GM19455 (cell line): ENCODE measurements around the gene GUCD1.
"Not testable (repeated sequence)": the region's sequence is repeated elsewhere in the genome, so short reads cannot be mapped to it uniquely, and the experiment has no call there.

Experiments
- ATAC-seq: cut with Tn5 transposase; IDR thresholded peaks from one replicate; pipeline ENCODE4 v1.9.1; 2021; ENCODE audit not compliant: unreplicated experiment

GUCD1 gene

DNA sequence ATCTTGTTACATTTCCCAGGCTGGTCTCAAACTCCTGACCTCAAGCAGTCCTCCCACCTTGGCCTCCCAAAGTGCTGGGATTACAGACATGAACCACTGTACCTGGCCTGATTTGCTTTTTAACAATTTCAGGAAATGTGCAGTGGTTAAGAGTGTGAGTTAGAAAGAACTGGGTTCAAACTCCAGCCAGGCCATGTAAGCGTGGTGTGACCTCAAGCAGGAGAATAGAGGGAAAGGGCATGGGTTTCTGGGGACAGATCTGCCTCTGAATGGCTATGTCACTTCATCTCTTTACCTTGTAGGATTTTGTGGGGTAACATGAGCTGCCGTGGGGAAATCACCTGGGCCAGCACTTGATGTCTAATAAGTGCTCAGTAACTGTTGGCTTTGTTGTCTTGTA lies 10.1 kb upstream of the GUCD1 start:
- no peak for ATAC-seq

DNA sequence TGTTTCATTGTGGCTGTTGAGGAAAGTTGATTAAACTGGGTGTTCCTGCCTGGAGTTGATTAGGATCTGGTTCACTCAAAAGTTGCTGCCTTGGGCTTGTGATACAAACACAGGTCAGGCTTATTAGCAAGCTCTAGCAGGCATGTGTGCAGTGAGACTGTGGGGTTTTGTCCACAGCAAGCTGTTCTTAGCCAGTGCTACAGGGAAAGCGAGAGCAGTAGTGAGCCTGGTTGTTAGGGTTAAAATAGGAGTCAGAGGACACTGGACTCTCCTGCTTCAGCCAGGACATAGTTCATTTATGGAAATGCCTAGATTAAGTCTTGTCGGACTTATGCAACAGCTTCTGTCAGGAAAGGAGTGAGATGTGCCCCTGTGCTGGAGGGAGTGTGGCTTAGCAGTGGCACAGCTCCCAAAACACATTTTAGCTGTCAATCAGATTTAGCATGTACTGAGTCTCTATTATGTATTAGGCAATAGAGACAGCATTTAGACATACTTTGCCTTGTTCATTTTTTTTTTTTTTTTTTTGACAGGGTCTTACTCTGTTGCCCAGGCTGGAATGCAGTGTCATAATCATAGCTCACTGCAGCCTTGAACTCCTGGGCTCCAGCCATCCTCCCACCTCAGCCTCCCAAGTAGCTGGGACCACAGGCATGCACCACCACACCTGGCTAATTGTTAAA lies 9.6 kb upstream of the GUCD1 start:
- ATAC-seq: no peak

DNA sequence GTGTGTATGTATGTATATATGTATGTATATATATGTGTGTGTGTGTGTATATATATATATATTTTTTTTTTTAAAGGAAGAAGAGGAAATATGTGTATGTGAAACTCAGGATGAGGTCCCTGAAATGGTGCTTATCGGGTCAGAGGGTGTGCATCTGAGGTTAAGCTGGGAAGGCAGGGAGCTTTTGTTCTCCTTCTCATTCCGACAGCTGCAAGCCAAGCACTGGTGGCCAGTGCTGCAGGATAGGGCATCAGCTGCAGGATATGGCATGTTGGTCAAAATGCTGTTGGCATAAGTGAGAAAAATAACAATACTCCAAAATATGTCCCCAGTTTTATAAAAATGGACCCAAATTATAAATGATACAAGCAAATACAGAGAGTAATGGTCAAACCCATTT lies 8.3 kb upstream of the GUCD1 start:
- ATAC-seq: no peak

DNA sequence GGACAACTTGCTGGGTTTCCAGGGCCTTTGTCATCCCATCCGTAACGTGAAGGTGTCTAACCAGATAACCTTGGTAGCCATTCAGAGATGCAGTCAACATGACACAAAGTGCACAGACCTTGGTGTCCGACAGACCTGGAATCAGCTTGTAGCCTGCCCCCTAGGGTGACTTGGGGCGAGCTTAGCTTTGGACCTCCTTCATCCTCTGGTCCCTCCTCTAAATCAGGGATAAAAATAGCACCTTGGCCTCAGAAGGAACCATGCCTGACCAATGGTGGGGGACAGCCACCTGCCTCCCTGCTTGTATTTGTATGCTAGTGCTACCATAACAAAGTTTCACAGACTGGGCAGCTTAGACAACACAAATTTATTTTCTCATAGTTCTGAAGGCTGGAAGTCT lies 4.5 kb upstream of the GUCD1 start:
- no peak for ATAC-seq

- ATAC-seq: peak; percentile 72
Observed at GRCh38 chr22:24555165-24556039, 464 bp upstream of the GUCD1 start, which contains the start of gene SNRPD3. SNRPD3 (plus strand) TSS chr22:24555999; CDS start chr22:24557675, 1,676 bp downstream.

DNA sequence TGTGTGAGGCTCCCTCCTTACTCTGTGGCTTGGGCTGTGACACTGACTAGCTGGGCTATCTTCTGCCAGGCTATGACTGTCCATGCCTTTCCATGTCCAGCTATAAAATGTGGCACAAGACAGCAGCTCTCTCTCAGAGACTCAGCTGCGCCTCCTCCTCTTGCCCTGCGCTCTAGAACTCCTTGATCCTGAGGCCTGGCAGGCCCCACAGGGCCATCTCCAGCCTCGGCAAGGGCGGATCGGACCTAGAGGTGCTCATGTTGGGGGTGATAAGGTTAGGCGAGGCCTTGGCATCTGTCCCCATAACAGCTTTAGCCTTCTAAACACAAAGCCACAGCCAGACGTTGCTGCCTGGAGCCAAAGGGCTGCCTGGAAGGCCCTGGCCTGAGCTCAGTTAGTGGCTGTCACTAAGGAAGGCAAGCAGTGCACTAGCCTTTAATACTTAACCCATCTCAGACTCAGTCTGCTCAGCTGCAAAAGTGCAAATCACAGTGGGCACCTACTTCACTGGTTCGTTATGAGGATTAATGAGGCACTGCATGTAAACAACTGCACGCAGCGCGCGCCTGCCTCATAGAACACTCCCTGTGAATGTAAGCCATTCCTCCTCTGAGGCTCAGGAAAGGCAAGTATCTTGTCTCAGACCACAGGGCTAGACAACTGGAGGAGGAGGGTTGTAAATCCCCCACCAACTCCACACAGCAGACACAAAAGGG lies 1.2 kb downstream of the GUCD1 start:
- no peak for ATAC-seq

DNA sequence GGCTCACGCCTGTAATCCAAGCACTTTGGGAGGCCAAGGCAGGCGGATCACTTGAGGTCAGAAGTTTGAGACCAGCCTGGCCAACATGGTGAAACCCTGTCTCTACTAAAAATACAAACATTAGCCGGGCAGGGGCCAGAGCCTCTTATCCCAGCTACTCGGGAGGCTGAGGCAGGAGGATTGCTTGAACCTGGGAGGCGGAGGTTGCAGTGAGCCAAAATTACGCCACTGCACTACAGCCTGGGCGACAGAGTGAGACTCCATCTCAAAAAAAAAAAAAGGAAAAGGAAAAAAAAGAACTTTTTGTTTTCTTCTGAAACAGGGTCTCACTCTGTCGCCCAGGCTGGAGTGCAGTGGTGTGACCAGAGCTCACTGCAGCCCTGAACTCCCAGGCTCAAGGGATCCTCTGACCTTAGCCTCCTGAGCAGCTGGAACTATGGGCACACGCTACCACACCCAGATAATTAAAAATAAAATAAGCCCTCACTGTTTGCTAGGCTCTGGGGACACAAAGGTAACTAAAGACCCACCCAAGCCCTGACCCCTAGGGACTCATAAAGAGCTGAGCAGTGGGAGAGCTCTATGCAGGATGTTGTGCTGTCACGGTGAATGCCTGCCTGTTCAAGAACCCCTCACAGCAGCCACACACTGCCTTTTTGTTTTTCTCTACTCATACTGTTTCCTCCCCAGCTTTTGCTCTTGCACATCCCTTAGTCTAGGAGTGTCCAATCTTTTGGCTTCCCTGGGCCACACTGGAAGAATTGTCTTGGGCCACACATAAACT lies 2.2 kb downstream of the GUCD1 start:
- ATAC-seq: not testable (repeated sequence)

- ATAC-seq: no peak
Observed at GRCh38 chr22:24550902-24551435, 4.0 kb downstream of the GUCD1 start.

DNA sequence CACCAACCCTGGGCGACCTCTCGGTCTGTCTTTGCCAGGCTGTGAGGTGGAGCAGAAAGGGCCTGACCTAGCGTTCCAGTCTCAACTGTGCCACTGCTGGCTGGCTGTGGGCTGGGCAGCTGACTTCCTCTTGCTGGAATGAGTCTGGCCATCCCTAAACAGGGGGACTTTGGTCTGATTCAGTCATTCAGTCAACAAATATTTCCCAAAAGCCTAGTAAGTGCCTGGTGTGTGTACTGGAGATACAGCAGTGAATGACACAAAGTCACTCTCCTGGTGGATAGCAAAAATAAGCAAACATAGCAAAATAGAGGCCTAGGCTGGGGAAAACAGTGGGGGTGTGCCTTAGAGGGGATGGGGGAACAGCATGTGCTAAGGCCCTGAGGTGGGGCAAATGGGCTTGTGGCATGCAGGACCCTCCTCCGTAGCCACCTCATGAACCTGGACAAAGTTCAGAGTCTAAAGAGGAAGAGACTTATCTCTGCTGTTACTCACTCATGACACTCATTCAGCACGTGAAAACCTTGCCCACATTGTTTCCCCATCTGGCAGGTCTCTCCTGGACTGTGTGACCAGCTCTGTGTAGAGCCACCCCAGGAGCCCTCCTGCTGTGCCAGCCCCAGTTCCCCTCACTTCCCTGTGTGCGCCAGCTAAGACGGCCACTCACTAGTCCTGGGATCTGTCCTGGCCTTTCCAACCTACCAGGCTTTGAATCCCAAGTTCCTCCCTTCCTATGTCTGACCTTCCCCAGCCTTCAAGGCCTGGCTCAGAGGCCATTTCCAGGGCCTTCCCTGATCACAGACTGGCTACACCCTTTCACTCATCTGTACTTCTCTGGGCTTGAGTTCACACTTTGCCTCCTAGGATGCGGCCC lies 4.7 kb downstream of the GUCD1 start:
- ATAC-seq: no peak

GRCh38 chr22:24548812-24549211 lies 6.1 kb downstream of the GUCD1 start:
- ATAC-seq: no peak

DNA sequence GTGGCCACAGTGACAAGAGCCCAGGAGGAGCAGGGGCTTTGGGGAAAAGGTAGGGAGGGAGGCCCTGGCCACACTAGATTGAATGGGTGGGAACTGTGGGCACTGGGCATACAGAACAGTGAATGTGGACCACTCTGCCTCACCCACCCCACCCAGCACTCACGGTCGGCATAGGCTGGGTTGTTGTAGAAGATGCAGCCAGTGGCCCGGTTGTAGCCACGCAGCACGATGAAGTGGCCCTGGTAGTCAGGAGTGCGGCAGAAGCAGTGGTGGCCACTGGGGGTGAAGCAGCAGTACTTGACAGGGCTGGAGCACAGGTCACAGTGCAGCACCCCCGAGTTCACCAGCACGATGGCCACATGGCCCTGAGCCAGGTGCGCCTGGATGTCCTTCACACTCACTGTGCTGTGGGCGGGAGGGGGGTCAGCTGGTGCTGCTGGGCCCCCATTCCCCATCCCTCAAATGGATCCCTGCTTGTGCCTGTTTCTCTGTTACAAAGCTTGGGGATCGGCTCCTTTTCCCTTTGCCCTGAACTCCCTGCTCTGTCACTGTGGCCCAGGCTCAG lies 11.2 kb downstream of the GUCD1 start:
- no peak for ATAC-seq

- no peak for ATAC-seq
Observed at GRCh38 chr22:24543185-24543601, 11.7 kb downstream of the GUCD1 start.

- no peak for ATAC-seq
Observed at GRCh38 chr22:24542641-24543040, 12.3 kb downstream of the GUCD1 start.

GRCh38 chr22:24541681-24542515 lies 13.0 kb downstream of the GUCD1 start:
- no peak for ATAC-seq

DNA sequence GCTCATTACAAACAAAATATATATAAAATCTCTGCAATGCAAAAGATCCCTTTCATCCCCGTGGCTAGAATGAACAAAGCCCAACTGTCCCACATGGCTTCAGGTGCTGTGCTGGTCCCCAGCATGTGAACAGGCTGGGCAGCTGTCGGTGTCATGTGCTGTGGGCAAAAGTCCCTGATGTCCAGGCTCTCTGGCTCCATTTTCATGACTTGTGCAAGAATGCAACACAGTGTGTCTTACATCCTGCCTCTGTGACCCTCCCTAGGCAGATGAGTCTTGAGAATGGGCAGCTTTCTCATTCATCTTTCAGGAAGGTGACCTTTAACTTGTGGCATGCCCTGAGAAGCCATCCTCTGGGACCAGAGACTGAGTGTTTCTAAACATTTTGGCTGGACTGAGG lies 14.5 kb downstream of the GUCD1 start:
- ATAC-seq: no peak

- no peak for ATAC-seq
Observed at GRCh38 chr22:24536089-24536488, 18.8 kb downstream of the GUCD1 start.

DNA sequence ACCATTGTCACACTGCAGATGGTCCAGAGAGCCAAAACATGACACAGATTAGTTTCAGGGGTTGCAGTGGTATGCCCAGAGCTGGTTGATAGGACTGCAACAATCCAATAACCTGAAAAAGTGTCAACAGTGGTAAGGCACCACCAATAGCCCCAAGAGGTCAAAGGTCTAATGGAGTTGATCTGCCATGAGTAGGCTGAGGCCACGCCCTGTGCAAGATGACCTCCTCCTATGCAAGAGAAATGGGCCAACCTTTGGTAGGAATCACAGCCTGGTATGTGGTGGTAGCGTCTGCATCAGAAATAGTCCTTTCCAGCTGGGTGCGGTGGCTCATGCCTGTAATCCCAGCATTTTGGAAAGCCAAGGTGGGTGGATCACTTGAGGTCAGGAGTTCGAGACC lies 19.6 kb downstream of the GUCD1 start:
- ATAC-seq: no peak

DNA sequence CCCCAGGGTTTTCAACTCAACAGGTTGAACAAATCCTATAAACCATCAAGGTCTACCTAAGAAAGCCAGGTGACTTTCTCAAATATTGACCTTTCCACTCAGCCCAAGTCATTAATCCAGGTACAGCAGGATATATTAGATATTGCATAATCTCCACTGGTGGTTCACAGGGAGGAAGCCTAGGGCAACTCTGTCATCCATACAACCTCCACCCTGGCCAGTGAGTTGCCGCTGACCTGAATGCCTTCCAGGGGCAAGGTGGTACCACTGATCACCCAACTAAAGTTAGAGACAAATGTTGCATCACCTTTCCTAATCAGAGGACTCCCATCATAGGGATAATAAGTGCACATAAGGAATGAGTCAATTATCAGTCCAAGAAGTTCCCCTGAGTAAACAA lies 22.9 kb downstream of the GUCD1 start:
- no peak for ATAC-seq
